ENCODE data around the gene VRK3. TPM values are rescaled to one million over a fixed set of nuclear protein-coding genes. Genes with fewer than 3 reads are reported as not detected.
"Not testable (repeated sequence)": the region's sequence is repeated elsewhere in the genome, so short reads cannot be mapped to it uniquely, and the experiment has no call there.

The VRK3 gene
- total RNA-seq, 1 donor from 2014 or later: 39.5 TPM

GRCh38 chr19:49972841-49973240 is 52.3 kb downstream of the VRK3 start:
- no peaks in the 10 kb centered on the region for H3K9me3 ChIP-seq
- ATAC-seq: no peak
- H3K36me3 ChIP-seq: peaks cover 18% of the 10 kb centered on the region
- peaks cover 9% of the 10 kb centered on the region for H3K27me3 ChIP-seq
- no peak overlapping the region for H3K4me3 ChIP-seq
- no peak for TF ChIP-seq CTCF (IDR thresholded peaks at IDR 0.05)
- no peak for DNase-seq
- H3K4me1 ChIP-seq: no peaks in the 10 kb centered on the region
- intact Hi-C loops (cut with DNase I): no loop called here
- H3K27ac ChIP-seq: no peak overlapping the region

GRCh38 chr19:49971991-49972411 is 53.2 kb downstream of the VRK3 start:
- peaks cover 13% of the 10 kb centered on the region for H3K36me3 ChIP-seq
- no peak overlapping the region for H3K27ac ChIP-seq
- TF ChIP-seq CTCF (IDR thresholded peaks at IDR 0.05): no peak
- H3K27me3 ChIP-seq: peaks cover 9% of the 10 kb centered on the region
- intact Hi-C loops (cut with DNase I): no loop called here
- H3K4me1 ChIP-seq: no peaks in the 10 kb centered on the region
- ATAC-seq (no peak), DNase-seq (no peak)
- H3K9me3 ChIP-seq: no peaks in the 10 kb centered on the region
- H3K4me3 ChIP-seq: no peak overlapping the region

GRCh38 chr19:49969355-49969754 is 55.8 kb downstream of the VRK3 start:
- DNase-seq, H3K27ac ChIP-seq: not testable (repeated sequence)

GRCh38 chr19:49968279-49968922 is 56.8 kb downstream of the VRK3 start:
- H3K4me3 ChIP-seq: no peak overlapping the region
- no peaks in the 10 kb centered on the region for H3K9me3 ChIP-seq
- H3K27me3 ChIP-seq: peaks cover 9% of the 10 kb centered on the region
- no peaks in the 10 kb centered on the region for H3K4me1 ChIP-seq
- intact Hi-C loops (cut with DNase I): no loop called here
- ATAC-seq (peak; percentile 42), DNase-seq (peak; percentile 75)
- H3K36me3 ChIP-seq: no peaks in the 10 kb centered on the region
- TF ChIP-seq CTCF (IDR thresholded peaks at IDR 0.05): no peak
- H3K27ac ChIP-seq: no peak overlapping the region

More at GRCh38 chr19:49969355-49969754, 55.8 kb downstream of the VRK3 start:
- H3K27me3 ChIP-seq; H3K36me3 ChIP-seq; intact Hi-C loops (cut with DNase I); H3K9me3 ChIP-seq; H3K4me3 ChIP-seq; H3K4me1 ChIP-seq: not testable (repeated sequence)
- peak; percentile 88 for ATAC-seq

- DNase-seq; H3K4me1 ChIP-seq; H3K27me3 ChIP-seq; H3K36me3 ChIP-seq; intact Hi-C loops (cut with DNase I); H3K9me3 ChIP-seq; H3K27ac ChIP-seq; H3K4me3 ChIP-seq: not testable (repeated sequence)
- peak; percentile 90 for ATAC-seq
Measured at GRCh38 chr19:49960980-49961379, 64.2 kb downstream of the VRK3 start, which contains the start of gene SIGLEC11. TSS of gene SIGLEC11 (minus strand) at chr19:49961172. CDS start at chr19:49961081, 91 bp downstream.

GRCh38 chr19:49959892-49960291 is 65.3 kb downstream of the VRK3 start:
- H3K4me1 ChIP-seq: peaks cover 13% of the 10 kb centered on the region
- H3K27me3 ChIP-seq; H3K9me3 ChIP-seq; intact Hi-C loops (cut with DNase I); H3K4me3 ChIP-seq; DNase-seq; ATAC-seq; H3K36me3 ChIP-seq; H3K27ac ChIP-seq: not testable (repeated sequence)

GRCh38 chr19:49958596-49958995 is 66.6 kb downstream of the VRK3 start:
- H3K27me3 ChIP-seq; H3K9me3 ChIP-seq; DNase-seq; H3K4me3 ChIP-seq; ATAC-seq; intact Hi-C loops (cut with DNase I); H3K36me3 ChIP-seq; H3K27ac ChIP-seq: not testable (repeated sequence)
- H3K4me1 ChIP-seq: peaks cover 24% of the 10 kb centered on the region

GRCh38 chr19:49958144-49958543 is 67.0 kb downstream of the VRK3 start:
- intact Hi-C loops (cut with DNase I): not testable (repeated sequence)

More at GRCh38 chr19:49958144-49958543, 67.0 kb downstream of the VRK3 start:
- H3K27ac ChIP-seq, H3K27me3 ChIP-seq, H3K9me3 ChIP-seq, H3K36me3 ChIP-seq, H3K4me3 ChIP-seq, DNase-seq, ATAC-seq: not testable (repeated sequence)
- peaks cover 24% of the 10 kb centered on the region for H3K4me1 ChIP-seq

All from upper lobe of right lung (tissue), 1 donor.